ENCODE results near the gene PIGO.
A peak's percentile ranks its signal among the peaks of the same experiment; 100 is the strongest.

The PIGO gene

DNA sequence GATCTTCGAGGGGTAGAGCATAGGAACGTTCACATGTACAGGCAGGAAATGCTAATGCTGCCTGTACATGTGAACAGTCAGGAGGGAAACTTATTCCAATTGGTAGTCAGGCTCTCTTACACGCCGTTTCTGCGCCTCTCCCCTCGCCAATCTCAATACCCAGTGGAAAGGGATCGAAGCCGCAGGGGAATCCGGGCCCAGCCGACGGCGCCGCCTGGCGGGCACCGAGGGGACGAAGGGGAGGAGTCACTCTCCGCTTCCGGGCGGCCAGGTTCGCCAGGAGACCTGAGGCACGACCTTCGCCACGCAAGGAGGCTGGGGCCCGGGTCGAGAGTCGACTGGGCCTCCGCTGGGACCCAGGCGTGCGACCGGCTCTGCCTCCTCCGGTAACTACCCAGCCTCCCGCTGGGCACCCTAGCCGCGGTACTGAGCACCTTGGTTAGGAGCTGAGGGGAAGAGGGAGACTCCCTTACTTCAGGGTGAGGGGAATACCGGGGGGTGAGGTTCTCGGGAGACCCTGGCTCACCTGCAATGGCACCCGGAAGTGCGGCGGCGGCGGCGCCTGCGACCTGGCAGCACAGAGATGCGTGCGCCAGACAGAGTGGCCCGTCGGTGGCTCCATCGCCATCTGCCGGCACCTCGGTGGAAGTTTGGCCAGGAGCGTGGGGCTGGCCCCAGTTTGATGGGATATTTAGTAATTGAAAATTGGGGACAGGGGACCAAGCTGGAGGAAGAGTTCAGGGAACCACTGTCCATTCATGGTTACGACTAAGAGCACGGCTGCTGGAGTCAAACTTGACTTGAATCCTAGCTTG is at the start of gene PIGO:
TSS of gene PIGO (minus strand) at position 557 of the 815 bp plus-strand sequence. CDS start 1,026 bp downstream, outside the sequence.
- intact Hi-C loops (cut with DNase I; ENCODE audit: low total_unique reads), result loop anchor here (5.0 kb wide), 1 partner anchor 194 kb away; no protein-coding TSS in a partner anchor
- peaks cover 15 to 54% (median 45%) of the 10 kb centered on the region in 3 donors for H3K36me3 ChIP-seq
- H3K4me3 ChIP-seq, result peak within 1 kb of the TSS; percentile 76 to 87
- no peaks in the 10 kb centered on the region for H3K9me3 ChIP-seq
- peak within 1 kb of the TSS; percentile 94 to 96 for H3K27ac ChIP-seq
- TF ChIP-seq, protein P1, sequence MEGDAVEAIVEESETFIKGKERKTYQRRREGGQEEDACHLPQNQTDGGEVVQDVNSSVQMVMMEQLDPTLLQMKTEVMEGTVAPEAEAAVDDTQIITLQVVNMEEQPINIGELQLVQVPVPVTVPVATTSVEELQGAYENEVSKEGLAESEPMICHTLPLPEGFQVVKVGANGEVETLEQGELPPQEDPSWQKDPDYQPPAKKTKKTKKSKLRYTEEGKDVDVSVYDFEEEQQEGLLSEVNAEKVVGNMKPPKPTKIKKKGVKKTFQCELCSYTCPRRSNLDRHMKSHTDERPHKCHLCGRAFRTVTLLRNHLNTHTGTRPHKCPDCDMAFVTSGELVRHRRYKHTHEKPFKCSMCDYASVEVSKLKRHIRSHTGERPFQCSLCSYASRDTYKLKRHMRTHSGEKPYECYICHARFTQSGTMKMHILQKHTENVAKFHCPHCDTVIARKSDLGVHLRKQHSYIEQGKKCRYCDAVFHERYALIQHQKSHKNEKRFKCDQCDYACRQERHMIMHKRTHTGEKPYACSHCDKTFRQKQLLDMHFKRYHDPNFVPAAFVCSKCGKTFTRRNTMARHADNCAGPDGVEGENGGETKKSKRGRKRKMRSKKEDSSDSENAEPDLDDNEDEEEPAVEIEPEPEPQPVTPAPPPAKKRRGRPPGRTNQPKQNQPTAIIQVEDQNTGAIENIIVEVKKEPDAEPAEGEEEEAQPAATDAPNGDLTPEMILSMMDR (IDR thresholded peaks at IDR 0.05), result peak; percentile 65 to 72
- peaks cover 0 to 20% (median 10%) of the 10 kb centered on the region in 4 donors for H3K4me1 ChIP-seq
- no peaks in the 10 kb centered on the region for H3K27me3 ChIP-seq
- peak; percentile 84 to 92 for DNase-seq

DNA sequence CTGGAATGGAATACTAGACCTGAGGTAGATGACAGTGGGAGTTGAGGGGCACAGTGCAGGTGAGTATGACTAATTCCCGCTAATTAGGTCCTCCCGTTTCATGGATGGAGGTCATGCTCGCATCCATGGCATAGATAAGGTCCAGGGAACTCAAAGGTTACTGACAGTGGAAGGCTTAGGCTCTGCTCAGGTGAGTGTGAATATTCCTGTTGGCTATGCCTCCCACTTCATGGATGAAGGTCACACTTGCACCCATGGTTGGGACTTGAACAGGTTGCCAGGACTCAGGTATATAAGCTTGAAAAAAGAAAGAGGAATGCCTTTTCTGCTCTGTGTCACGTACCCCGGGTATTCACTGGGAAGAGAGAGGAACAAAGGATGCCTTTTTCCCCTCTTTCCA is 45.6 kb upstream of the PIGO start:
- Histone ChIP-seq H3K27ac (no peak overlapping the region), H3K36me3 (no peaks in the 10 kb centered on the region), H3K4me1 (no peaks in the 10 kb centered on the region), H3K9me3 (peaks cover 5 to 43% (median 25%) of the 10 kb centered on the region in 3 donors), H3K4me3 (no peak overlapping the region), H3K27me3 (peaks cover 0 to 3% of the 10 kb centered on the region in 2 donors)
- intact Hi-C loops (cut with DNase I; ENCODE audit: low total_unique reads), result no loop called here
- TF ChIP-seq, protein P1 (IDR thresholded peaks at IDR 0.05), result no peak
- no peak for DNase-seq

DNA sequence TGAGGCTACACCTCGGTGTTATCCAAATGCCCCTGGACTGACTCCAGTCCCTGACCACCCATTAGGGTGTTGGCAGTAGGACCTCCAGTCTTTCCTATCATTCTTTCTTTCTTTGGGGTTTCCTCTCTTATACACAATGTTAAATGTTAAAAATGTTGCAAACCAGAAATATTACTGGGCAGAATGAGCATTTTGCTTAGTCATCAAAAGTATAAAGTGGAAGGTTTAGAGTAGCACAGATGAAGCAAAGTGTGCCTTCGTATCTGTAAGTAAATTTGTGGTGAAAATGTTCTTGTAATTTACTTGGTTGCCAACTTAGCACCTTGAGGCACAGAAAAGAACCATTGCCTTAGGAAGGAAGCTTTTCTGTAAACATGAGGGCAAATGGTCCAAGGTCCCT is 43.7 kb upstream of the PIGO start:
- H3K9me3 ChIP-seq, result peaks cover 5 to 33% (median 22%) of the 10 kb centered on the region in 3 donors
- intact Hi-C loops (cut with DNase I; ENCODE audit: low total_unique reads), result no loop called here
- peaks cover 0 to 3% of the 10 kb centered on the region in 2 donors for H3K27me3 ChIP-seq
- TF ChIP-seq, protein P1 (IDR thresholded peaks at IDR 0.05), result no peak
- no peak overlapping the region for H3K27ac ChIP-seq
- H3K4me1 ChIP-seq, result no peaks in the 10 kb centered on the region
- no peak overlapping the region for H3K4me3 ChIP-seq
- H3K36me3 ChIP-seq, result no peaks in the 10 kb centered on the region
- DNase-seq, result no peak

DNA sequence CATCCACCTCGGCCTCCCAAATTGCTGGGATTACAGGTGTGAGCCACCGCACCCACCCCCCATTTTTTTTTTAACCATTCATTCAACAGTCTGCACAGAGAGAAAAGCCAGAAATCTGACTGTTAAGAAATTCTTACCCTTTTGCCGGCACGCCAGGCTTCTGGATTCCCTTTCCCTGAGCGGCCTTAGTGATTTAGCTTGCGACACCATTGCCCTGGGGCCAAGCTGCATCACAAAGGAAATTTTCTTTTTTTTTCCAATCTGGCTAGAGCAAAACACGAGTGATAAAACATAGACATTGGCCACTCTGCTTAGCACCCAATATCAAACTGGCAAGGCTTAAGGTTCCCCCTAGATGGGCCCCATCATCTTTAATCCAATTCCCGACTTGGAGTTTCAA is 40.5 kb upstream of the PIGO start:
- intact Hi-C loops (cut with DNase I; ENCODE audit: low total_unique reads), result no loop called here
- TF ChIP-seq, protein P1 (IDR thresholded peaks at IDR 0.05), result no peak
- H3K27me3 ChIP-seq, result peaks cover 0 to 3% of the 10 kb centered on the region in 2 donors

DNA sequence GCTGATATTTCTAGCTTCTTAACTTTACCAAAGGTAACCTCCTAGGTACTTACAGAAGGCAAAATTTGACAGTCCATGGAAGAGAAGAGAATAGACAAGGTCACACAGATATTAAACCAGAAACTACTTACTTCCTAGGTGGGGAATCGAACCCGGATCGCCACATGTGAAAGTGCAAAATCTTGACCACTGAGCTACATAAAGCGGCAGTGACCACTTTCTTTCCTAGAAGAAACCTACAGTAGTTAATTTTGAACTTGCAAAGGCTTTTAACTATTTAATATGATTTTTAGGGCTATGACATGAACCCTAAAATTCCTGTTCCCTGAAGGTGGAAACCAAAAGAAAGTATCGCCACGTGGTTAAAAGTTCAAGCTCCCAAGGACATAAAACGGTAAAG is 39.6 kb upstream of the PIGO start:
- Histone ChIP-seq H3K27me3 (peaks cover 0 to 3% of the 10 kb centered on the region in 2 donors), H3K4me1 (no peaks in the 10 kb centered on the region), H3K4me3 (no peak overlapping the region), H3K27ac (no peak overlapping the region), H3K36me3 (no peaks in the 10 kb centered on the region), H3K9me3 (peaks cover 0 to 5% (median 0%) of the 10 kb centered on the region in 3 donors)
- DNase-seq, result no peak
- TF ChIP-seq, protein P1 (IDR thresholded peaks at IDR 0.05), result no peak
- intact Hi-C loops (cut with DNase I; ENCODE audit: low total_unique reads), result no loop called here

More for the DNA sequence above, 40.5 kb upstream of the PIGO start:
- no peaks in the 10 kb centered on the region for H3K4me1 ChIP-seq
- DNase-seq, result peak in 1 of 2 donors; percentile 10
- peaks cover 0 to 13% (median 7%) of the 10 kb centered on the region in 3 donors for H3K9me3 ChIP-seq
- H3K4me3 ChIP-seq, result no peak overlapping the region
- no peak overlapping the region for H3K27ac ChIP-seq
- H3K36me3 ChIP-seq, result no peaks in the 10 kb centered on the region

Measured in tibial artery (tissue), 4 donors.